HepG2 (cell line): ENCODE measurements around the gene WTAP. TPM values are rescaled to one million over a fixed set of nuclear protein-coding genes. Genes with fewer than 3 reads are reported as not detected.

ENCODE experiments used
- KDM5A ChIP-seq: fragments of 200-600 bp; sonication (generic); IDR thresholded peaks from 2 replicates; pipeline ENCODE4 v1.7.0; 2018; ENCODE audit warnings: antibody characterized with exemption, mild to moderate bottlenecking, low read length, borderline replicate concordance
- KLF15 ChIP-seq: sonication (generic); formaldehyde crosslinking; IDR thresholded peaks from 2 replicates; pipeline ENCODE4 v1.8.1; 2023; ENCODE audit warnings: borderline replicate concordance, mild to moderate bottlenecking, inconsistent platforms, missing genetic modification reagents, mixed read lengths
- MTA1 ChIP-seq: sonication (generic); formaldehyde crosslinking; IDR thresholded peaks from 2 replicates; pipeline ENCODE4 v1.4.0; 2020; ENCODE audit warnings: missing genetic modification reagents, mild to moderate bottlenecking, borderline replicate concordance
- NFE2L1 ChIP-seq: sonication (generic); formaldehyde crosslinking; IDR thresholded peaks from 2 replicates; pipeline ENCODE4 v1.4.0; 2020; ENCODE audit warnings: missing genetic modification reagents, mild to moderate bottlenecking, borderline replicate concordance
- PTBP1 ChIP-seq: fragments of 200-400 bp; formaldehyde crosslinking; IDR thresholded peaks from 2 replicates; pipeline ENCODE4 v1.6.1; 2018; ENCODE audit warnings: low read length, low read depth; ENCODE audit not compliant: poor library complexity, severe bottlenecking
- SETDB1 ChIP-seq: sonication (generic); formaldehyde crosslinking; IDR thresholded peaks from 2 replicates; pipeline ENCODE4 v1.5.1; 2020; ENCODE audit warnings: missing genetic modification reagents, mild to moderate bottlenecking, borderline replicate concordance
- TEAD2 ChIP-seq: sonication (generic); formaldehyde crosslinking; IDR thresholded peaks from 2 replicates; pipeline ENCODE4 v1.9.0; 2021; ENCODE audit warnings: missing genetic modification reagents
- ZBTB38 ChIP-seq: sonication (generic); formaldehyde crosslinking; IDR thresholded peaks from 2 replicates; pipeline ENCODE4 v1.5.1; 2020; ENCODE audit warnings: mild to moderate bottlenecking, missing genetic modification reagents
- ZEB1 ChIP-seq: IDR thresholded peaks from 2 replicates; pipeline ENCODE4 v1.6.1; 2012; ENCODE audit warnings: mild to moderate bottlenecking, low read depth, inconsistent platforms; ENCODE audit not compliant: insufficient replicate concordance
- ZNF703 ChIP-seq: sonication (generic); formaldehyde crosslinking; IDR thresholded peaks from 2 replicates; pipeline ENCODE4 v1.5.1; 2020; ENCODE audit warnings: missing genetic modification reagents, mild to moderate bottlenecking, moderate library complexity, borderline replicate concordance
- ZSCAN12 ChIP-seq: sonication (generic); formaldehyde crosslinking; IDR thresholded peaks from 2 replicates; pipeline ENCODE4 v1.9.0; 2021; ENCODE audit warnings: mild to moderate bottlenecking, missing genetic modification reagents
- polyA plus RNA-seq, 8 experiments: library from polyadenylated mRNA; depleted of rRNA in 3 of 8; stranded (reverse) in 7 of 8; unstranded in 1 of 8; fragments of >200 nt; fragmentation: Illumina TruSeq in 4 of 8; extraction: Trizol in 4 of 8; gene quantifications; 2 replicates each; pipeline versions ENCODE4 v1.2.1 to v1.2.3, GENCODE V29; 2011 to 2016; ENCODE audit warnings: low read depth in 4 of 8, missing spikeins in 1 of 8, mixed read lengths in 1 of 8; ENCODE audit not compliant: insufficient read depth in 1 of 8
- total RNA-seq, 5 experiments: library from RNA; depleted of rRNA; stranded (reverse); fragments of >200 nt; fragmentation: Illumina TruSeq; extraction: Trizol; gene quantifications; 2 replicates each; pipeline ENCODE4 v1.2.3, GENCODE V29; 2016; ENCODE audit warnings: low read depth in 1 of 5
- TF ChIP-seq, protein P1 (sequence below): sonication (generic); formaldehyde crosslinking; IDR thresholded peaks from 2 replicates; pipeline ENCODE4 v1.5.1; 2020; ENCODE audit warnings: missing genetic modification reagents, mild to moderate bottlenecking, borderline replicate concordance
- TF ChIP-seq, protein P2 (sequence below): sonication (generic); formaldehyde crosslinking; IDR thresholded peaks from 2 replicates; pipeline ENCODE4 v1.5.0; 2020; ENCODE audit warnings: mild to moderate bottlenecking, missing genetic modification reagents, borderline replicate concordance
- TF ChIP-seq, protein P3 (sequence below): sonication (generic); formaldehyde crosslinking; IDR thresholded peaks from 2 replicates; pipeline ENCODE4 v1.8.1; 2023; ENCODE audit warnings: mild to moderate bottlenecking, moderate library complexity, missing genetic modification reagents

Gene WTAP
- total and polyA plus RNA-seq, 2 of the 13 experiments (the other 11 are each of a cell fraction or from before 2014, with no cell fraction given): 31.6 to 167 TPM

DNA sequence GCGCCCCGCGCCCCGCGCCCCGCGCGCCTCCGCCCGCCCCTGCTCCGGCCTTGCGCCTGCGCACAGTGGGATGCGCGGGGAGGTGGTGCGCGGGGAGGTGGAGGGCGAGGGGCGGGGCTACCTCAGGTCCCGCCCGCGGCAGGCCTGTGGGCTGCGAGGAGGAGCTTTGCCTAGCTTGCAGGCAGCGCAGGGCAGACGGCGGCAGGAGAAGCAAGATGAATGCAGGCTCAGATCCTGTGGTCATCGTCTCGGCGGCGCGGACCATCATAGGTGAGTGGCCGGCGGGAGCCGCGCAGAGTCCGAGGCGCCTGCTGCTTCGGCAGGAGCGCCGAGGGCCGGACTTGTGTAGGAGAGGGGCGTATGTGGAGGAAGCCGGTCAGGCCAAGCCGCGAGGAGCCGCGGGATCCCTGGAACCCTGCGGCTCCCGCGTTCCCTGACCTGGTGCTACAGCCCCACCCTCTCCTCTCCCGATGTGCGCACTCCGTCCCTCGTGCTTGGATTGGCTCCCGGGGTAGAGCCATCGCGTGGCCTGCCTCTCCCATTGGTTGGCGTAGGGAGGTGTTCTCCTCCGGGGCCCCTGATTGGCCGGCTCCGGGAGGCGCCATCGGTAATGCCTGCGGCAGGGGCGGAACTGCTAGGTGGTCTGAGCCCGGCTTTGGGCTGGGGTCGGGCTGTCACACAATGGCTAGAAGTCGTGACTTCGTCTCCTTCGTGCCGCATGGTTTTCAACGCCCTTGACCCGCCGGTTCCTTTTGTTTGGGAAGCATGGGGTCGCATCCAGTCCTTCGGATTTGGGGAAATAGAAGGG lies 34.8 kb downstream of the WTAP start, which contains the start of gene ACAT2 (continued):
- TF ChIP-seq, protein P1, sequence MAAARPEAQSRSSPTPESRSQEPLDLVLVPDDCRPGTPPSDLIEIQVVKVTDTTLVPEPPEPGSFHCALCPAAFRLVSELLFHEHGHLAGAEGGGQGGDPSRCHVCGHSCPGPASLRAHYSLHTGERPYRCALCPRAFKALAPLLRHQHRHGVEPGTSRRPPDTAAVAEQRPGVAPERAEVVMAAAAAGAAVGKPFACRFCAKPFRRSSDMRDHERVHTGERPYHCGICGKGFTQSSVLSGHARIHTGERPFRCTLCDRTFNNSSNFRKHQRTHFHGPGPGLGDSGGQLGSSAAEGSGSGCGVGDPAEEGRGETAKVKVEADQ: no peak; the same call in 1 of the 2 replicates
- TF ChIP-seq NFE2L1 (CRISPR knock-in tag) (no peak), ZSCAN12 (peak; percentile 89), KLF15 (peak; percentile 89), ZEB1 (peak; percentile 77), ZNF703 (CRISPR knock-in tag) (peak; percentile 97; the same call in 1 of the 2 replicates), PTBP1 (no peak), KDM5A (peak; percentile 76), MTA1 (CRISPR knock-in tag) (no peak), TEAD2 (CRISPR knock-in tag) (0 out of 2 replicates have a peak, but pooled peaks have one; percentile 18), SETDB1 (no peak), ZBTB38 (peak; percentile 71)
- TF ChIP-seq, protein P2, sequence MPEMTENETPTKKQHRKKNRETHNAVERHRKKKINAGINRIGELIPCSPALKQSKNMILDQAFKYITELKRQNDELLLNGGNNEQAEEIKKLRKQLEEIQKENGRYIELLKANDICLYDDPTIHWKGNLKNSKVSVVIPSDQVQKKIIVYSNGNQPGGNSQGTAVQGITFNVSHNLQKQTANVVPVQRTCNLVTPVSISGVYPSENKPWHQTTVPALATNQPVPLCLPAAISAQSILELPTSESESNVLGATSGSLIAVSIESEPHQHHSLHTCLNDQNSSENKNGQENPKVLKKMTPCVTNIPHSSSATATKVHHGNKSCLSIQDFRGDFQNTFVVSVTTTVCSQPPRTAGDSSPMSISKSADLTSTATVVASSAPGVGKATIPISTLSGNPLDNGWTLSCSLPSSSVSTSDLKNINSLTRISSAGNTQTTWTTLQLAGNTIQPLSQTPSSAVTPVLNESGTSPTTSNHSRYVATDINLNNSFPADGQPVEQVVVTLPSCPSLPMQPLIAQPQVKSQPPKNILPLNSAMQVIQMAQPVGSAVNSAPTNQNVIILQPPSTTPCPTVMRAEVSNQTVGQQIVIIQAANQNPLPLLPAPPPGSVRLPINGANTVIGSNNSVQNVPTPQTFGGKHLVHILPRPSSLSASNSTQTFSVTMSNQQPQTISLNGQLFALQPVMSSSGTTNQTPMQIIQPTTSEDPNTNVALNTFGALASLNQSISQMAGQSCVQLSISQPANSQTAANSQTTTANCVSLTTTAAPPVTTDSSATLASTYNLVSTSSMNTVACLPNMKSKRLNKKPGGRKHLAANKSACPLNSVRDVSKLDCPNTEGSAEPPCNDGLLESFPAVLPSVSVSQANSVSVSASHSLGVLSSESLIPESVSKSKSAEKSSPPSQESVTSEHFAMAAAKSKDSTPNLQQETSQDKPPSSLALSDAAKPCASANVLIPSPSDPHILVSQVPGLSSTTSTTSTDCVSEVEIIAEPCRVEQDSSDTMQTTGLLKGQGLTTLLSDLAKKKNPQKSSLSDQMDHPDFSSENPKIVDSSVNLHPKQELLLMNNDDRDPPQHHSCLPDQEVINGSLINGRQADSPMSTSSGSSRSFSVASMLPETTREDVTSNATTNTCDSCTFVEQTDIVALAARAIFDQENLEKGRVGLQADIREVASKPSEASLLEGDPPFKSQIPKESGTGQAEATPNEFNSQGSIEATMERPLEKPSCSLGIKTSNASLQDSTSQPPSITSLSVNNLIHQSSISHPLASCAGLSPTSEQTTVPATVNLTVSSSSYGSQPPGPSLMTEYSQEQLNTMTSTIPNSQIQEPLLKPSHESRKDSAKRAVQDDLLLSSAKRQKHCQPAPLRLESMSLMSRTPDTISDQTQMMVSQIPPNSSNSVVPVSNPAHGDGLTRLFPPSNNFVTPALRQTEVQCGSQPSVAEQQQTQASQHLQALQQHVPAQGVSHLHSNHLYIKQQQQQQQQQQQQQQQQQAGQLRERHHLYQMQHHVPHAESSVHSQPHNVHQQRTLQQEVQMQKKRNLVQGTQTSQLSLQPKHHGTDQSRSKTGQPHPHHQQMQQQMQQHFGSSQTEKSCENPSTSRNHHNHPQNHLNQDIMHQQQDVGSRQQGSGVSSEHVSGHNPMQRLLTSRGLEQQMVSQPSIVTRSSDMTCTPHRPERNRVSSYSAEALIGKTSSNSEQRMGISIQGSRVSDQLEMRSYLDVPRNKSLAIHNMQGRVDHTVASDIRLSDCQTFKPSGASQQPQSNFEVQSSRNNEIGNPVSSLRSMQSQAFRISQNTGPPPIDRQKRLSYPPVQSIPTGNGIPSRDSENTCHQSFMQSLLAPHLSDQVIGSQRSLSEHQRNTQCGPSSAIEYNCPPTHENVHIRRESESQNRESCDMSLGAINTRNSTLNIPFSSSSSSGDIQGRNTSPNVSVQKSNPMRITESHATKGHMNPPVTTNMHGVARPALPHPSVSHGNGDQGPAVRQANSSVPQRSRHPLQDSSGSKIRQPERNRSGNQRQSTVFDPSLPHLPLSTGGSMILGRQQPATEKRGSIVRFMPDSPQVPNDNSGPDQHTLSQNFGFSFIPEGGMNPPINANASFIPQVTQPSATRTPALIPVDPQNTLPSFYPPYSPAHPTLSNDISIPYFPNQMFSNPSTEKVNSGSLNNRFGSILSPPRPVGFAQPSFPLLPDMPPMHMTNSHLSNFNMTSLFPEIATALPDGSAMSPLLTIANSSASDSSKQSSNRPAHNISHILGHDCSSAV (CRISPR knock-in tag): peak; percentile 91; the same call in 1 of the 2 replicates
- TF ChIP-seq, protein P3, sequence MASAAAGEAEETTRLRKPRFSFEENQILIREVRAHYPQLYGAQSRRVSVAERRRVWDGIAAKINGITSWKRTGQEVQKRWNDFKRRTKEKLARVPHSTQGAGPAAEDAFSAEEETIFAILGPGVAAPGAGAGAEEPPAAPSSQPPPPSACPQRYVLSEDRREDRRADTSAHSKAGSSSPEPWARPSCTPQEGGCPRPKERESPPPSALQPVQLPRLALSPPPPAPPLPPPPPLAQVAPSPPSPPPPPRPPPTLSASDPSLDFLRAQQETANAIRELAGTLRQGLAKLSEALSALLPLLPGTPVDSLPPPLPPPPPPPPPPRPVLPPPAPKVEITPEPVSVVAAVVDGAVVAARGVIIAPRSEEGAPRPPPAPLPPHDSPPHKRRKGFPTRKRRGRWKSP: peak; percentile 69; the same call in 1 of the 2 replicates
